ENCODE measurements around the gene ARSI. TPM values are rescaled to one million over a fixed set of nuclear protein-coding genes. Genes with fewer than 3 reads are reported as not detected.

The ARSI gene
- total RNA-seq (ENCODE audit: unreplicated experiment): not detected
- long read RNA-seq: 0 reads

- no peaks in the 10 kb centered on the region for H3K9me3 Mint-ChIP-seq (ENCODE audit: unreplicated experiment)
- H3K27me3 Mint-ChIP-seq (ENCODE audit: unreplicated experiment): peaks cover 4% of the 10 kb centered on the region
- peaks cover 20% of the 10 kb centered on the region for H3K4me1 Mint-ChIP-seq (ENCODE audit: low read depth, unreplicated experiment)
- peak; percentile 60 for DNase-seq
- TF ChIP-seq CTCF (IDR thresholded peaks at IDR 0.05; ENCODE audit: partially characterized antibody, unreplicated experiment): no peak
- H3K27ac Mint-ChIP-seq (ENCODE audit: unreplicated experiment): no peak within 1 kb of the TSS
- no peaks in the 10 kb centered on the region for H3K36me3 Mint-ChIP-seq (ENCODE audit: unreplicated experiment)
- H3K4me3 Mint-ChIP-seq (ENCODE audit: unreplicated experiment): peak within 1 kb of the TSS; percentile 77
Measured at GRCh38 chr5:150302301-150303069, at the start of gene ARSI. Gene ARSI, minus strand, starts transcription at chr5:150302905. Its CDS starts 532 bp downstream, at chr5:150302373.

GRCh38 chr5:150350524-150351344, 48.0 kb upstream of the ARSI start:
- DNase-seq: peak; percentile 73
- H3K9me3 Mint-ChIP-seq (ENCODE audit: unreplicated experiment): peaks cover 2% of the 10 kb centered on the region
- no peaks in the 10 kb centered on the region for H3K36me3 Mint-ChIP-seq (ENCODE audit: unreplicated experiment)
- TF ChIP-seq CTCF (IDR thresholded peaks at IDR 0.05; ENCODE audit: partially characterized antibody, unreplicated experiment): peak; percentile 60
- H3K27me3 Mint-ChIP-seq (ENCODE audit: unreplicated experiment): peaks cover 3% of the 10 kb centered on the region
- H3K4me3 Mint-ChIP-seq (ENCODE audit: unreplicated experiment): no peak overlapping the region
- no peak overlapping the region for H3K27ac Mint-ChIP-seq (ENCODE audit: unreplicated experiment)
- H3K4me1 Mint-ChIP-seq (ENCODE audit: low read depth, unreplicated experiment): peaks cover 5% of the 10 kb centered on the region

- Mint-ChIP-seq H3K9me3 (ENCODE audit: unreplicated experiment) (peaks cover under 1% of the 10 kb centered on the region), H3K27ac (ENCODE audit: unreplicated experiment) (no peak overlapping the region), H3K4me3 (ENCODE audit: unreplicated experiment) (no peak overlapping the region), H3K4me1 (ENCODE audit: low read depth, unreplicated experiment) (peaks cover 6% of the 10 kb centered on the region), H3K27me3 (ENCODE audit: unreplicated experiment) (peaks cover 1% of the 10 kb centered on the region), H3K36me3 (ENCODE audit: unreplicated experiment) (no peaks in the 10 kb centered on the region)
- DNase-seq: no peak
- TF ChIP-seq CTCF (IDR thresholded peaks at IDR 0.05; ENCODE audit: partially characterized antibody, unreplicated experiment): no peak
Measured at GRCh38 chr5:150349681-150350275, 47.1 kb upstream of the ARSI start.

- no peaks in the 10 kb centered on the region for H3K9me3 Mint-ChIP-seq (ENCODE audit: unreplicated experiment)
- TF ChIP-seq CTCF (IDR thresholded peaks at IDR 0.05; ENCODE audit: partially characterized antibody, unreplicated experiment): no peak
Measured at GRCh38 chr5:150347451-150347850, 44.7 kb upstream of the ARSI start.

More at GRCh38 chr5:150347451-150347850, 44.7 kb upstream of the ARSI start:
- no peak overlapping the region for H3K27ac Mint-ChIP-seq (ENCODE audit: unreplicated experiment)
- no peak overlapping the region for H3K4me3 Mint-ChIP-seq (ENCODE audit: unreplicated experiment)
- H3K27me3 Mint-ChIP-seq (ENCODE audit: unreplicated experiment): no peaks in the 10 kb centered on the region
- no peaks in the 10 kb centered on the region for H3K36me3 Mint-ChIP-seq (ENCODE audit: unreplicated experiment)
- DNase-seq: no peak
- peaks cover 6% of the 10 kb centered on the region for H3K4me1 Mint-ChIP-seq (ENCODE audit: low read depth, unreplicated experiment)
